ENCODE measurements around the gene AHCY.
"Not testable (repeated sequence)": the region's sequence is repeated elsewhere in the genome, so short reads cannot be mapped to it uniquely, and the experiment has no call there.

GRCh38 chr20:34340726-34341125 lies 37.6 kb upstream of the AHCY start:
- TF ChIP-seq FOXK1, GABPB1, MAX (CRISPR knock-in tag; IDR thresholded peaks at IDR 0.05): not testable (repeated sequence)
- TF ChIP-seq, protein P1, sequence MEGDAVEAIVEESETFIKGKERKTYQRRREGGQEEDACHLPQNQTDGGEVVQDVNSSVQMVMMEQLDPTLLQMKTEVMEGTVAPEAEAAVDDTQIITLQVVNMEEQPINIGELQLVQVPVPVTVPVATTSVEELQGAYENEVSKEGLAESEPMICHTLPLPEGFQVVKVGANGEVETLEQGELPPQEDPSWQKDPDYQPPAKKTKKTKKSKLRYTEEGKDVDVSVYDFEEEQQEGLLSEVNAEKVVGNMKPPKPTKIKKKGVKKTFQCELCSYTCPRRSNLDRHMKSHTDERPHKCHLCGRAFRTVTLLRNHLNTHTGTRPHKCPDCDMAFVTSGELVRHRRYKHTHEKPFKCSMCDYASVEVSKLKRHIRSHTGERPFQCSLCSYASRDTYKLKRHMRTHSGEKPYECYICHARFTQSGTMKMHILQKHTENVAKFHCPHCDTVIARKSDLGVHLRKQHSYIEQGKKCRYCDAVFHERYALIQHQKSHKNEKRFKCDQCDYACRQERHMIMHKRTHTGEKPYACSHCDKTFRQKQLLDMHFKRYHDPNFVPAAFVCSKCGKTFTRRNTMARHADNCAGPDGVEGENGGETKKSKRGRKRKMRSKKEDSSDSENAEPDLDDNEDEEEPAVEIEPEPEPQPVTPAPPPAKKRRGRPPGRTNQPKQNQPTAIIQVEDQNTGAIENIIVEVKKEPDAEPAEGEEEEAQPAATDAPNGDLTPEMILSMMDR (IDR thresholded peaks at IDR 0.05) = not testable (repeated sequence)
